Spleen (tissue), 7 donors: Measurements from ENCODE around the gene ARFGEF2.

ENCODE experiments used
- POLR2A ChIP-seq, 3 donors: fragments of 450-650 bp; IDR thresholded peaks; one replicate each; pipeline ENCODE4 v1.5.1; 2017; ENCODE audit warnings: antibody characterized with exemption in 3 of 3, mild to moderate bottlenecking in 1 of 3
- POLR2AphosphoS5 ChIP-seq, 3 donors: sonication (generic); formaldehyde crosslinking; IDR thresholded peaks; one replicate each; pipeline ENCODE4 v1.5.1; 2017; ENCODE audit warnings: antibody characterized with exemption in 3 of 3
- TF ChIP-seq, protein P1 (sequence below), 11 experiments: fragments of 200-600 bp in 7 of 11; fragments of 450-650 bp in 4 of 11; sonication (generic) in 4 of 11; IDR thresholded peaks in 8 of 11; conservative IDR thresholded peaks in 3 of 11; 1 replicate in 7 of 11; 2 replicates in 4 of 11; pipeline versions ENCODE4 v1.4.0 to v1.8.0; 2016 to 2021; ENCODE audit warnings: antibody characterized with exemption in 11 of 11, inconsistent platforms in 4 of 11, mild to moderate bottlenecking in 1 of 11
- donor health status: DM: no; HTN: no; CAD: no; lungs with moderate emphysema.
- donor health status: DM: no; HTN: no; CAD: no.
- donor health status: DM: no; HTN: no; CAD: no.

DNA sequence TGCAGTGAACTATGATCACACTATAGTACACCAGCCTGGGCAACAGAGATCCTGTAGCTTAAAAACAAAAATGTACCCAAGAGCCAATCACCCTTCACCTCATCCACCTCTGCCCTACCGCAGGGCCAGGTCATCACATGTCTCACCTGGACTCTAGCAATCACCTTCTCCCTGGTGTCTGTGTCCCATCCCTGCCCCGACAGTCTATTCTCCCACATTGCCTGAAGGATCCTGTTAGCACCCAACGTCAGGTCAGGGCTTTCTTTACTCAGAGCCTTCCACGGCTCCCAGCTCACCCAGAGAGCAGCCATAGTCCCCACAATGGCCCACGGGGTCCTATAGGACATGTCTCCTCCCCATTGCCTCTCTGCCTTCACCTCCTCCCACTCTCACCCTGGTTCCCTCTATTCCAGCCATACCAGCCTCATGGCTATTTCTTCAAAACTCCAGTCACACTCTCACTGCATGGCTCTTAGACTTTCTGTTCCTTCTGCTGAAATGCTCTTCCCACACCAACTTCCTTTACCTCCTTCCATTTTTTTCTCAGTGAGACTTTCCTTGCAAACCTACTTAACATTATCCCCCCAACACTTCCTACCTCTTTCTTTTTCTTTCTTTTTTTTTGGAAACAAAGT lies 22.5 kb upstream of the ARFGEF2 start:
- TF ChIP-seq, protein P1, sequence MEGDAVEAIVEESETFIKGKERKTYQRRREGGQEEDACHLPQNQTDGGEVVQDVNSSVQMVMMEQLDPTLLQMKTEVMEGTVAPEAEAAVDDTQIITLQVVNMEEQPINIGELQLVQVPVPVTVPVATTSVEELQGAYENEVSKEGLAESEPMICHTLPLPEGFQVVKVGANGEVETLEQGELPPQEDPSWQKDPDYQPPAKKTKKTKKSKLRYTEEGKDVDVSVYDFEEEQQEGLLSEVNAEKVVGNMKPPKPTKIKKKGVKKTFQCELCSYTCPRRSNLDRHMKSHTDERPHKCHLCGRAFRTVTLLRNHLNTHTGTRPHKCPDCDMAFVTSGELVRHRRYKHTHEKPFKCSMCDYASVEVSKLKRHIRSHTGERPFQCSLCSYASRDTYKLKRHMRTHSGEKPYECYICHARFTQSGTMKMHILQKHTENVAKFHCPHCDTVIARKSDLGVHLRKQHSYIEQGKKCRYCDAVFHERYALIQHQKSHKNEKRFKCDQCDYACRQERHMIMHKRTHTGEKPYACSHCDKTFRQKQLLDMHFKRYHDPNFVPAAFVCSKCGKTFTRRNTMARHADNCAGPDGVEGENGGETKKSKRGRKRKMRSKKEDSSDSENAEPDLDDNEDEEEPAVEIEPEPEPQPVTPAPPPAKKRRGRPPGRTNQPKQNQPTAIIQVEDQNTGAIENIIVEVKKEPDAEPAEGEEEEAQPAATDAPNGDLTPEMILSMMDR (IDR thresholded peaks at IDR 0.05 in 8 of 11, conservative IDR thresholded peaks at IDR 0.05 in 3 of 11) = no peak
- TF ChIP-seq POLR2AphosphoS5 (IDR thresholded peaks at IDR 0.05) = no peak
- no peak for TF ChIP-seq POLR2A (IDR thresholded peaks at IDR 0.05)
